Activated CD8-positive, alpha-beta T cell treated with anti-CD3 and anti-CD28 coated beads for 36 hours (primary cell): ENCODE data around the gene MTOR. TPM values are rescaled to one million over a fixed set of nuclear protein-coding genes. Genes with fewer than 3 reads are reported as not detected.
"Not testable (repeated sequence)": the region's sequence is repeated elsewhere in the genome, so short reads cannot be mapped to it uniquely, and the experiment has no call there.

Source experiments
- ATAC-seq: fragments of 200-7000 bp; cut with Tn5 transposase; one replicate; pipeline ENCODE4 v1.10.0; 2021; ENCODE audit warnings: mild to moderate bottlenecking, moderate library complexity
- CTCF ChIA-PET: fragments of 350-600 bp; sonication (Branson Sonifier 250); formaldehyde crosslinking; loops from one replicate; lab custom pipeline; 2021; ENCODE audit warnings: antibody characterized with exemption; lab: Charles Lee
- POLR2A ChIA-PET: fragments of 350-600 bp; sonication (Branson Sonifier 250); formaldehyde crosslinking; loops from one replicate; lab custom pipeline; 2021; ENCODE audit warnings: antibody characterized with exemption; lab: Charles Lee
- DNase-seq: peaks from one replicate; pipeline ENCODE4 v3.0.0-alpha.2; 2020
- H3K27ac Mint-ChIP-seq: one replicate; pipeline ENCODE4 v1.8.0; 2021; ENCODE audit warnings: mild to moderate bottlenecking, mixed read lengths
- H3K27me3 Mint-ChIP-seq: one replicate; pipeline ENCODE4 v1.8.0; 2021; ENCODE audit warnings: mixed read lengths
- H3K36me3 Mint-ChIP-seq: one replicate; pipeline ENCODE4 v1.8.0; 2021; ENCODE audit warnings: low read depth, mixed read lengths
- H3K4me1 Mint-ChIP-seq: one replicate; pipeline ENCODE4 v1.8.0; 2021; ENCODE audit warnings: low read depth, mixed read lengths
- H3K4me3 Mint-ChIP-seq: one replicate; pipeline ENCODE4 v1.8.0; 2021; ENCODE audit warnings: mild to moderate bottlenecking, moderate library complexity, mixed read lengths
- H3K9me3 Mint-ChIP-seq: one replicate; pipeline ENCODE4 v1.8.0; 2021; ENCODE audit warnings: mixed read lengths
- intact Hi-C: fragments of 100-400 bp; cut with micrococcal nuclease; formaldehyde crosslinking; loops from one replicate; pipeline ENCODE4 v1.10.0; 2022
- total RNA-seq, 2 experiments: library from RNA; stranded (reverse); gene quantifications; one replicate each; pipeline ENCODE4 v1.2.3, GENCODE V29; 2021
- TF ChIP-seq, protein P1 (sequence below): fragments of 200-600 bp; IDR thresholded peaks from one replicate; pipeline ENCODE4 v1.8.0; 2022; ENCODE audit warnings: antibody characterized with exemption, mild to moderate bottlenecking

The MTOR gene
- total RNA-seq, 2 experiments from 2014 or later, result 34.7 to 36.8 TPM

DNA sequence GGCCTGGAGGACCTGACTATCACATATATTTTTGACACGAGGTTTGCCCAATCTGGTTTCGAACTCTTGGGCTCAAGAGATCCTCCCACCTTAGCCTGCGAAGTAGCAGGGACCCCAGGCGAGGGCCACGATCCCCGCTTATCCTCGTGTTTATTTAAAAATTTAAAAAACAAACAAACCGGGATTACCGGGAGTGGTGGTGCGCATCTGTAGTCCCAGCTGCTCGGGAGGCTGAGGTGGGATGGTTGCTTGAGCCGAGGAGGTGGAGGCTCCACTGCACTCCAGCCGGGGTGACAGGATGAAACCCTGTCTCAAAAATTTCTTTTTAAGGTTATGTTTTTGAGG is 162.2 kb downstream of the MTOR start:
- H3K4me3 Mint-ChIP-seq, result peak overlapping the region; percentile 91
- ChIA-PET CTCF (interaction anchor here (1.0 to 6.8 kb wide), 6 partner anchors 8 to 550 kb away, joined by 3 to 74 read pairs (median 6); no protein-coding TSS in a partner anchor), POLR2A (interaction anchor here (0.6 to 2.1 kb wide), 12 partner anchors 9 to 808 kb away, joined by 3 to 12 read pairs (median 5); partner anchors contain the start of genes SRM and TARDBP)
- H3K27ac Mint-ChIP-seq, result peak overlapping the region; percentile 95
- no peaks in the 10 kb centered on the region for H3K27me3 Mint-ChIP-seq
- TF ChIP-seq, protein P1, sequence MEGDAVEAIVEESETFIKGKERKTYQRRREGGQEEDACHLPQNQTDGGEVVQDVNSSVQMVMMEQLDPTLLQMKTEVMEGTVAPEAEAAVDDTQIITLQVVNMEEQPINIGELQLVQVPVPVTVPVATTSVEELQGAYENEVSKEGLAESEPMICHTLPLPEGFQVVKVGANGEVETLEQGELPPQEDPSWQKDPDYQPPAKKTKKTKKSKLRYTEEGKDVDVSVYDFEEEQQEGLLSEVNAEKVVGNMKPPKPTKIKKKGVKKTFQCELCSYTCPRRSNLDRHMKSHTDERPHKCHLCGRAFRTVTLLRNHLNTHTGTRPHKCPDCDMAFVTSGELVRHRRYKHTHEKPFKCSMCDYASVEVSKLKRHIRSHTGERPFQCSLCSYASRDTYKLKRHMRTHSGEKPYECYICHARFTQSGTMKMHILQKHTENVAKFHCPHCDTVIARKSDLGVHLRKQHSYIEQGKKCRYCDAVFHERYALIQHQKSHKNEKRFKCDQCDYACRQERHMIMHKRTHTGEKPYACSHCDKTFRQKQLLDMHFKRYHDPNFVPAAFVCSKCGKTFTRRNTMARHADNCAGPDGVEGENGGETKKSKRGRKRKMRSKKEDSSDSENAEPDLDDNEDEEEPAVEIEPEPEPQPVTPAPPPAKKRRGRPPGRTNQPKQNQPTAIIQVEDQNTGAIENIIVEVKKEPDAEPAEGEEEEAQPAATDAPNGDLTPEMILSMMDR, result no peak
- intact Hi-C loops, result no loop called here
- peaks cover 11% of the 10 kb centered on the region for H3K4me1 Mint-ChIP-seq
- DNase-seq (peak; percentile 6), ATAC-seq (no peak)
- peaks cover 14% of the 10 kb centered on the region for H3K36me3 Mint-ChIP-seq
- no peaks in the 10 kb centered on the region for H3K9me3 Mint-ChIP-seq

DNA sequence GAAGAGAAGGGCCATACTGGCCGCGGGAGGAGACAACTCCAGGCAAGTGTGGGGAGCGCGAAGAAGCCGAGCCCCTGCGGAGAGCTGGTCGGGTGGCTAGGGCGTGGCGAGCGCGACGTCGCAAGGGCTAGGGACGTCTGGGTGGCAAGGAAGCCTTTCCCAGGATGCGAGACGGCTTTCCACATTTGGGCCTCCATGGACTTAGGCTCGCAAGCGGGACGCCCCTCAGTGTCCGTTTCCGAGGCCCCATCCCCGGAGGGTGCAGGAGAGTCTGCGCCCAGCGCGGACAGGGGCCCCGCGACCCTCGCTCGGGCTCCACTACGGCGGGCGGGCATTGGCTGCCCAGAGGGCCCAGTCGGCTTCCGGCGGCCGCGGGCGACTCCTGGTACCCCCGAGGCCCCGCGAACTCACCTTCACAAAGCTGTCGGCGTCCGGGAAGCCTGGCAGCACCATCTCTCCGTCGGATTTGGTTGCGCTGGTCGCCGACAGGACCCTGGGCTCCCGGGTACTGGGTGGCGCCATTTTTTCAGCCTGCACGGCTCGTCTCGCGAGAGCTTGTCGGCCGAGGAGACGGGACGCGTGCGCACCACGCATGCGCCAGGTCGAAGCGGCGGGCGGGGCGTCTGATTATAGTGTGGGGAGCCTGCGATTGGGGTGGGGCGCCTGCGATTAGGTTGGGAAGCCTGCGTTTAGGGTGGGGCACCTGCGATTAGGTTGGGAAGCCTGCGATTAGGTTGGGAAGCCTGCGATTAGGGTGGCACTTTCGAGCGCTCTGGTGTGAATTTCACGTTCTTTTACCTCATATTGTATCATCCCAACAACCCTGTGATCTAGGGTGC is 162.8 kb downstream of the MTOR start, which contains the start of gene EXOSC10:
Gene EXOSC10, minus strand, starts transcription at position 560 of the 839 bp plus-strand sequence. Its CDS starts 38 bp downstream, at position 522.
- TF ChIP-seq, protein P1, result no peak
- intact Hi-C loops, result no loop called here
- ChIA-PET CTCF (interaction anchor here (1.0 to 6.8 kb wide), 8 partner anchors 8 to 551 kb away, joined by 3 to 74 read pairs (median 6); no protein-coding TSS in a partner anchor), POLR2A (interaction anchor here (0.6 to 2.5 kb wide), 19 partner anchors 8 to 808 kb away, joined by 3 to 13 read pairs (median 4); partner anchors contain the start of genes SRM and TARDBP)
- Mint-ChIP-seq H3K4me3 (peak within 1 kb of the TSS; percentile 91), H3K4me1 (peaks cover 11% of the 10 kb centered on the region), H3K36me3 (peaks cover 14% of the 10 kb centered on the region), H3K27me3 (no peaks in the 10 kb centered on the region), H3K27ac (peak within 1 kb of the TSS; percentile 95), H3K9me3 (no peaks in the 10 kb centered on the region)
- DNase-seq (peak; percentile 95), ATAC-seq (peak; percentile 97)

DNA sequence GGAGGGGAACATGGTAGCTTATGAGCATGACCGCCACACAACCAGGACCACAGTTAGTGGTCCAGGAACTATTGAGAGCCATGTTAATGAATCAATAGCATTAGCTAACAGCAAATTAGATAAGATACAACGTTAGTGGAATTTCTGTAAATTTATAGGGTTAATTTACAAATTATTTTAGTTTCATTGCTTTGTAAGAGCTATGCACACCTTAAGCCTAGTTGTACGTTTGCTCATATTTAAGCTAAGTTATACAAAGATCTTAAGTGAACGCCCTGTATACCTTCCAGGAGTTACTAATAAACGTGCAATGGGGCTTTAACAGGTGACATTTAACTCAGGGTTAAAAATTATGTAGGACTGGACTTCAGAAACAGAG is 163.4 kb downstream of the MTOR start:
- H3K36me3 Mint-ChIP-seq, result peaks cover 14% of the 10 kb centered on the region
- no peak for DNase-seq
- POLR2A ChIA-PET, result interaction anchor here (0.7 to 2.5 kb wide), 13 partner anchors 8 to 809 kb away, joined by 3 to 13 read pairs (median 5); partner anchors contain the start of gene TARDBP
- H3K4me1 Mint-ChIP-seq, result peaks cover 11% of the 10 kb centered on the region
- TF ChIP-seq, protein P1, result no peak
- ATAC-seq, result no peak
- H3K27me3 Mint-ChIP-seq, result no peaks in the 10 kb centered on the region
- H3K4me3 Mint-ChIP-seq, result peak overlapping the region; percentile 91
- CTCF ChIA-PET, result interaction anchor here (1.1 to 6.8 kb wide), 7 partner anchors 9 to 551 kb away, joined by 3 to 74 read pairs (median 6); no protein-coding TSS in a partner anchor
- intact Hi-C loops, result no loop called here
- peak overlapping the region; percentile 95 for H3K27ac Mint-ChIP-seq
- H3K9me3 Mint-ChIP-seq, result no peaks in the 10 kb centered on the region

DNA sequence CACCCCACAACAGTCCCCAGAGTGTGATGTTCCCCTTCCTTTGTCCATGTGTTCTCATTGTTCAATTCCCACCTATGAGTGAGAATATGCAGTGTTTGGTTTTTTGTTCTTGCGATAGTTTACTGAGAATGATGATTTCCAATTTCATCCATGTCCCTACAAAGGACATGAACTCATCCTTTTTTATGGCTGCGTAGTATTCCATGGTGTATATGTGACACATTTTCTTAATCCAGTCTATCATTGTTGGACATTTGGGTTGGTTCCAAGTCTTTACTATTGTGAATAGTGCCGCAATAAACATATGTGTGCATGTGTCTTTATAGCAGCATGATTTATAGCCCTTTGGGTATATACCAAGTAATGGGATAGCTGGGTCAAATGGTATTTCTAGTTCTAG is 178.6 kb downstream of the MTOR start:
- CTCF ChIA-PET, intact Hi-C loops, H3K27me3 Mint-ChIP-seq, DNase-seq, H3K4me1 Mint-ChIP-seq, H3K27ac Mint-ChIP-seq, ATAC-seq, H3K4me3 Mint-ChIP-seq, H3K9me3 Mint-ChIP-seq, POLR2A ChIA-PET: not testable (repeated sequence)
- peaks cover 46% of the 10 kb centered on the region for H3K36me3 Mint-ChIP-seq

DNA sequence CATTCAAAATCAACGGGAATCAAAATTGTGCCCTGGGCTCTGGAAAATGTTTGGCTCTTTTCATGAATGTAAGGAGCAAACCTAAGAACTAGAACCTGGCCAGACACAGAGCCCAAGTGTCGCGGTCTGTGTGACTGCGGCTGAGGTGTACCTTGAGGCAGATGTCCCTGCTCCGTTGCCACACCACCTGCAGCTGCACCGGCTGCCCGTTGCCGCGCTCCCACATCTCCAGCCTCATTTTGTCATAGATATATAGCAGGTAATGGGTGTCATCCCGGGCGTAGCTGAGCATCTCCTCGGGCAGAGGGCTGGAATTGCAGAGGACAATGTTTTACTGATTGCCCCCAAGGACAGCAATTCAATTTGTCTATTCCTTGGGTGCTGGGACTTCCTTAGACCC is 181.4 kb downstream of the MTOR start:
- POLR2A ChIA-PET, result interaction anchor here (1.0 to 1.1 kb wide), 3 partner anchors 10 to 20 kb away, joined by 3 to 6 read pairs (median 3); no protein-coding TSS in a partner anchor
- intact Hi-C loops, result no loop called here

More for the DNA sequence above, 181.4 kb downstream of the MTOR start:
- TF ChIP-seq, protein P1, result no peak
- H3K4me3 Mint-ChIP-seq, result no peak overlapping the region
- H3K36me3 Mint-ChIP-seq, result peaks cover 44% of the 10 kb centered on the region
- ATAC-seq (no peak), DNase-seq (no peak)
- H3K27me3 Mint-ChIP-seq, result no peaks in the 10 kb centered on the region
- CTCF ChIA-PET, result interaction anchor here (2.9 kb wide), 1 partner anchor 43 kb away, joined by 20 read pairs; no protein-coding TSS in a partner anchor
- no peak overlapping the region for H3K27ac Mint-ChIP-seq
- H3K4me1 Mint-ChIP-seq, result no peaks in the 10 kb centered on the region
- no peaks in the 10 kb centered on the region for H3K9me3 Mint-ChIP-seq
